Measurements from ENCODE around the gene ZFPM1. TPM values are rescaled to one million over a fixed set of nuclear protein-coding genes. Genes with fewer than 3 reads are reported as not detected.

ZFPM1 gene
- total RNA-seq, 3 donors from 2014 or later (not counting 1 experiment from before 2014, with no cell fraction given) = 56.3 to 71.0 (median 64.6) TPM

DNA sequence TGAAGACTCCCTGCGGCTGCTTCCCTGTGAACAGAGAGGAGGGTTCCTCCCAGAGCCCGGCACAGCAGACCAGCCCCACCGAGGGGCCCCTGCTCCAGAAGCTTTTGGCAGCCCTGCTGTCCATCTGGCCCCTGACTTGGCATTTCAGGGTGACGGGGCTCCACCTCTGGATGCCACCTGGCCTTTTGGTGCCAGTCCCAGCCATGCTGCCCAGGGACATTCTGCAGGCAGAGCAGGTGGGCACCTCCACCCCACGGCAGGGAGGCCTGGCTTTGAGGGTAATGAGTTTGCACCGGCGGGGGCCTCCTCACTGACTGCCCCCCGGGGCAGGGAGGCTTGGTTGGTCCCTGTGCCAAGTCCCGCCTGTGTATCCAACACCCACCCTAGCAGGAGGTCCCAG, 20.3 kb upstream of the ZFPM1 start:
- no peaks in the 10 kb centered on the region for H3K27me3 ChIP-seq (ENCODE audit: control insufficient read depth, insufficient read depth, low read length)
- Mint-ChIP-seq H3K9me3 (no peaks in the 10 kb centered on the region), H3K27me3 (ENCODE audit: low read depth in 2 of 2) (no peaks in the 10 kb centered on the region), H3K27ac (no peak overlapping the region), H3K4me1 (peaks cover 0 to 18% of the 10 kb centered on the region in 2 donors), H3K4me3 (peak overlapping the region; percentile 37), H3K36me3 (no peaks in the 10 kb centered on the region)
- H3K4me3 ChIP-seq (ENCODE audit: low read length) = no peak overlapping the region
- no peak for DNase-seq
- no peak for ATAC-seq
- no peaks in the 10 kb centered on the region for H3K36me3 ChIP-seq (ENCODE audit: control insufficient read depth, insufficient read depth, low read length)
- H3K9me3 ChIP-seq (ENCODE audit: control insufficient read depth, insufficient read depth, low read length) = no peaks in the 10 kb centered on the region
- 96% methylated on average over 9 of the region's 9 CpGs for WGBS (ENCODE audit: insufficient coverage)
- intact Hi-C loops (cut with micrococcal nuclease) = no loop called here
- TF ChIP-seq, protein P1, sequence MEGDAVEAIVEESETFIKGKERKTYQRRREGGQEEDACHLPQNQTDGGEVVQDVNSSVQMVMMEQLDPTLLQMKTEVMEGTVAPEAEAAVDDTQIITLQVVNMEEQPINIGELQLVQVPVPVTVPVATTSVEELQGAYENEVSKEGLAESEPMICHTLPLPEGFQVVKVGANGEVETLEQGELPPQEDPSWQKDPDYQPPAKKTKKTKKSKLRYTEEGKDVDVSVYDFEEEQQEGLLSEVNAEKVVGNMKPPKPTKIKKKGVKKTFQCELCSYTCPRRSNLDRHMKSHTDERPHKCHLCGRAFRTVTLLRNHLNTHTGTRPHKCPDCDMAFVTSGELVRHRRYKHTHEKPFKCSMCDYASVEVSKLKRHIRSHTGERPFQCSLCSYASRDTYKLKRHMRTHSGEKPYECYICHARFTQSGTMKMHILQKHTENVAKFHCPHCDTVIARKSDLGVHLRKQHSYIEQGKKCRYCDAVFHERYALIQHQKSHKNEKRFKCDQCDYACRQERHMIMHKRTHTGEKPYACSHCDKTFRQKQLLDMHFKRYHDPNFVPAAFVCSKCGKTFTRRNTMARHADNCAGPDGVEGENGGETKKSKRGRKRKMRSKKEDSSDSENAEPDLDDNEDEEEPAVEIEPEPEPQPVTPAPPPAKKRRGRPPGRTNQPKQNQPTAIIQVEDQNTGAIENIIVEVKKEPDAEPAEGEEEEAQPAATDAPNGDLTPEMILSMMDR (IDR thresholded peaks at IDR 0.05) = no peak
- H3K27ac ChIP-seq (ENCODE audit: low read length) = no peak overlapping the region
- peaks cover 30% of the 10 kb centered on the region for H3K4me1 ChIP-seq (ENCODE audit: control insufficient read depth, insufficient read depth, low read length)

DNA sequence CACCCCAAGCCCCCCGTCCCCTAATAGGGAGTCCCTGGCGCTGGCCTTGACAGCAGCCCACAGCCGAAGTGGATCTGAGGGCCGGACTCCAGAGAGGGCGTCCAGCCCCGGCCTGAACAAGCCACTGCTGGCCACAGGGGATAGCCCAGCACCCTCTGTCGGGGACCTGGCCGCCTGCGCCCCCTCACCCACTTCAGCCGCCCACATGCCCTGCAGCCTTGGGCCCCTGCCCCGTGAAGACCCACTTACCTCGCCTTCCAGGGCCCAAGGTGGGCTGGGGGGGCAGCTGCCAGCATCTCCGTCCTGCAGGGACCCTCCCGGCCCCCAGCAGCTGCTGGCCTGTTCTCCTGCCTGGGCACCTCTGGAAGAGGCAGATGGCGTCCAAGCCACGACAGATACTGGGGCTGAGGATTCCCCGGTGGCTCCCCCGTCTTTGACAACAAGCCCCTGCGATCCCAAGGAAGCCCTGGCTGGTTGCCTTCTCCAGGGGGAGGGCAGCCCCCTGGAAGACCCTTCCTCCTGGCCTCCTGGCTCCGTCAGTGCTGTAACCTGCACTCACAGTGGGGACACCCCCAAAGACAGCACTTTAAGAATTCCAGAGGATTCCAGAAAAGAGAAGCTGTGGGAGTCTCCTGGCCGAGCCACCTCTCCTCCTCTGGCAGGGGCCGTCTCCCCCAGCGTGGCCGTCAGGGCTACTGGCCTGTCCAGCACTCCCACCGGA, 19.3 kb upstream of the ZFPM1 start:
- Histone ChIP-seq H3K27ac (ENCODE audit: low read length) (no peak overlapping the region), H3K4me1 (ENCODE audit: control insufficient read depth, insufficient read depth, low read length) (peaks cover 30% of the 10 kb centered on the region), H3K27me3 (ENCODE audit: control insufficient read depth, insufficient read depth, low read length) (no peaks in the 10 kb centered on the region), H3K9me3 (ENCODE audit: control insufficient read depth, insufficient read depth, low read length) (no peaks in the 10 kb centered on the region), H3K36me3 (ENCODE audit: control insufficient read depth, insufficient read depth, low read length) (no peaks in the 10 kb centered on the region), H3K4me3 (ENCODE audit: low read length) (no peak overlapping the region)
- TF ChIP-seq, protein P1 (IDR thresholded peaks at IDR 0.05) = no peak
- Mint-ChIP-seq H3K27me3 (ENCODE audit: low read depth in 2 of 2) (no peaks in the 10 kb centered on the region), H3K4me3 (peak overlapping the region; percentile 13), H3K36me3 (no peaks in the 10 kb centered on the region), H3K27ac (no peak overlapping the region), H3K4me1 (peaks cover 0 to 18% of the 10 kb centered on the region in 2 donors), H3K9me3 (no peaks in the 10 kb centered on the region)
- no peak for ATAC-seq
- WGBS (ENCODE audit: insufficient coverage) = 93% methylated on average over 25 of the region's 25 CpGs
- intact Hi-C loops (cut with micrococcal nuclease) = no loop called here
- no peak for DNase-seq

DNA sequence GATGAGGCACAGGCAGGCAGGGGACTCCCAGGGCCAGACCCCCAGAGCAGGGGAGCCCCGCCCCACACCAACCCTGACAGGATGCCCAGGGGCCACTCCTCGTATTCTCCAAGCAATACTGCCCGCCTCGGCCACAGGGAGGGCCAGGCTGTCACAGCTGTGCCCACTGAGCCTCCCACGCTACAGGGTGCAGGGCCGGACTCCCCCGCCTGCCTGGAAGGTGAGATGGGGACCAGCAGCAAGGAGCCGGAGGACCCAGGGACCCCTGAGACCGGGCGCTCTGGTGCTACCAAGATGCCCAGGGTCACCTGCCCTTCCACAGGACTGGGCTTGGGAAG, 18.8 kb upstream of the ZFPM1 start:
- Histone ChIP-seq H3K36me3 (ENCODE audit: control insufficient read depth, insufficient read depth, low read length) (no peaks in the 10 kb centered on the region), H3K4me1 (ENCODE audit: control insufficient read depth, insufficient read depth, low read length) (peaks cover 25% of the 10 kb centered on the region), H3K27ac (ENCODE audit: low read length) (no peak overlapping the region), H3K27me3 (ENCODE audit: control insufficient read depth, insufficient read depth, low read length) (no peaks in the 10 kb centered on the region), H3K9me3 (ENCODE audit: control insufficient read depth, insufficient read depth, low read length) (no peaks in the 10 kb centered on the region), H3K4me3 (ENCODE audit: low read length) (no peak overlapping the region)
- DNase-seq = no peak
- Mint-ChIP-seq H3K27ac (no peak overlapping the region), H3K4me3 (no peak overlapping the region), H3K27me3 (ENCODE audit: low read depth in 2 of 2) (no peaks in the 10 kb centered on the region), H3K9me3 (no peaks in the 10 kb centered on the region), H3K36me3 (no peaks in the 10 kb centered on the region), H3K4me1 (peaks cover 0 to 18% of the 10 kb centered on the region in 2 donors)
- no peak for ATAC-seq
- WGBS (ENCODE audit: insufficient coverage) = 91% methylated on average over 10 of the region's 10 CpGs
- TF ChIP-seq, protein P1 (IDR thresholded peaks at IDR 0.05) = no peak
- intact Hi-C loops (cut with micrococcal nuclease) = no loop called here

DNA sequence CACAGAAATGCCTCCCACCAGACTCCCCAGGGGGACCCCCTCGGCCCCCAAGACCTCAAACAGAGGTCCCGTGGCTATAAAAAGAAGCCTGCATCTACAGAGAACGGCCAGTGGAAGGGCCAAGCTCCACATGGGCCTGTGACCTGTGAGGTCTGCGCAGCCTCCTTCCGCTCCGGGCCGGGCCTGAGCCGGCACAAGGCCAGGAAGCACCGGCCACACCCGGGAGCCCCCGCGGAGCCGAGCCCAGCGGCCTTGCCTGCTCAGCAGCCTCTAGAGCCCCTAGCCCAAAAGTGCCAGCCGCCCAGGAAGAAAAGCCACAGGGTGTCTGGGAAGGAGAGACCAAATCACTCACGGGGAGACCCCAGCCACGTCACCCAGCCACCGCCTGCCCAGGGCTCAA, 18.3 kb upstream of the ZFPM1 start:
- H3K4me3 Mint-ChIP-seq = no peak overlapping the region
- H3K4me1 ChIP-seq (ENCODE audit: control insufficient read depth, insufficient read depth, low read length) = peaks cover 20% of the 10 kb centered on the region
- DNase-seq = no peak
- H3K4me1 Mint-ChIP-seq = peaks cover 0 to 17% of the 10 kb centered on the region in 2 donors
- TF ChIP-seq, protein P1 (IDR thresholded peaks at IDR 0.05) = no peak
- H3K27ac Mint-ChIP-seq = no peak overlapping the region
- intact Hi-C loops (cut with micrococcal nuclease) = loop anchor here (5.0 kb wide), 1 partner anchor 657 kb away; no protein-coding TSS in a partner anchor
- no peaks in the 10 kb centered on the region for H3K36me3 ChIP-seq (ENCODE audit: control insufficient read depth, insufficient read depth, low read length)
- 88% methylated on average over 18 of the region's 18 CpGs for WGBS (ENCODE audit: insufficient coverage)
- H3K27me3 ChIP-seq (ENCODE audit: control insufficient read depth, insufficient read depth, low read length) = no peaks in the 10 kb centered on the region
- no peak for ATAC-seq
- H3K4me3 ChIP-seq (ENCODE audit: low read length) = no peak overlapping the region
- H3K9me3 Mint-ChIP-seq = no peaks in the 10 kb centered on the region
- H3K36me3 Mint-ChIP-seq = no peaks in the 10 kb centered on the region
- no peaks in the 10 kb centered on the region for H3K27me3 Mint-ChIP-seq (ENCODE audit: low read depth in 2 of 2)
- no peak overlapping the region for H3K27ac ChIP-seq (ENCODE audit: low read length)
- H3K9me3 ChIP-seq (ENCODE audit: control insufficient read depth, insufficient read depth, low read length) = no peaks in the 10 kb centered on the region

All from natural killer cell (primary cell).